Hepatocyte (in vitro differentiated cells): ENCODE results near the gene ZFAND4. TPM values are rescaled to one million over a fixed set of nuclear protein-coding genes. Genes with fewer than 3 reads are reported as not detected.

Experiments
- DNase-seq: peaks from one replicate; pipeline ENCODE4 v3.0.0-alpha.2; 2016; ENCODE audit warnings: low spot score
- H2AFZ ChIP-seq: fragments of 200-600 bp; sonication (generic); 2 replicates; pipeline ENCODE4 v1.6.0; 2016; ENCODE audit warnings: antibody characterized with exemption, mild to moderate bottlenecking
- H3K27ac ChIP-seq: fragments of 200-600 bp; sonication (generic); 2 replicates; pipeline ENCODE4 v1.5.1; 2016; ENCODE audit warnings: mild to moderate bottlenecking
- H3K27me3 ChIP-seq: fragments of 200-600 bp; sonication (generic); 2 replicates; pipeline ENCODE4 v1.6.1; 2016
- H3K36me3 ChIP-seq: fragments of 200-600 bp; sonication (generic); replicated peaks from 2 replicates; pipeline ENCODE4 v1.5.1; 2016; ENCODE audit warnings: low read depth; ENCODE audit not compliant: insufficient read depth
- H3K4me1 ChIP-seq: fragments of 200-600 bp; sonication (generic); 2 replicates; pipeline ENCODE4 v1.5.1; 2016; ENCODE audit warnings: mild to moderate bottlenecking, moderate library complexity; ENCODE audit not compliant: insufficient read depth
- H3K4me2 ChIP-seq: fragments of 200-600 bp; sonication (generic); 2 replicates; pipeline ENCODE4 v1.6.0; 2016
- H3K4me3 ChIP-seq: fragments of 200-600 bp; sonication (generic); 2 replicates; pipeline ENCODE4 v1.5.1; 2016; ENCODE audit warnings: mild to moderate bottlenecking
- H3K79me2 ChIP-seq: fragments of 200-600 bp; sonication (generic); 2 replicates; pipeline ENCODE4 v1.6.0; 2017; ENCODE audit warnings: mild to moderate bottlenecking
- H3K9me2 ChIP-seq: fragments of 200-600 bp; sonication (generic); replicated peaks from 2 replicates; pipeline ENCODE4 v1.6.0; 2017; ENCODE audit warnings: mild to moderate bottlenecking; ENCODE audit not compliant: insufficient read depth
- H3K9me3 ChIP-seq: fragments of 200-600 bp; sonication (generic); 2 replicates; pipeline ENCODE4 v1.5.1; 2016; ENCODE audit warnings: low read depth, mild to moderate bottlenecking
- H4K20me1 ChIP-seq: fragments of 200-600 bp; sonication (generic); 2 replicates; pipeline ENCODE4 v1.6.0; 2016; ENCODE audit warnings: mild to moderate bottlenecking; ENCODE audit not compliant: insufficient read depth, poor library complexity, severe bottlenecking
- CTCF ChIP-seq: fragments of 200-600 bp; sonication (generic); IDR thresholded peaks from 2 replicates; pipeline ENCODE4 v1.5.1; 2016; ENCODE audit warnings: antibody characterized with exemption, mild to moderate bottlenecking; ENCODE audit not compliant: poor library complexity
- EZH2 ChIP-seq: fragments of 200-600 bp; sonication (generic); IDR thresholded peaks from 2 replicates; pipeline ENCODE4 v1.6.1; 2016; ENCODE audit warnings: antibody characterized with exemption, mild to moderate bottlenecking, borderline replicate concordance
- EZH2phosphoT487 ChIP-seq: fragments of 200-600 bp; sonication (generic); IDR thresholded peaks from one replicate; pipeline ENCODE4 v1.6.1; 2018; ENCODE audit warnings: antibody characterized with exemption, mild to moderate bottlenecking, low read depth, moderate library complexity; ENCODE audit not compliant: unreplicated experiment, severe bottlenecking
- WGBS: methylation state at CpG from one replicate; pipeline ENCODE4 v1.1.6; 2016; ENCODE audit warnings: low lambda C conversion rate; ENCODE audit errors: missing lambda C conversion rate; 5-methylcytosine and 5-hydroxymethylcytosine counted together
- polyA plus RNA-seq: library from polyadenylated mRNA; unstranded; fragments of >200 nt; fragmentation: Nextera tagmentation; extraction: Ambion mirVana; gene quantifications from 2 replicates; pipeline ENCODE4 v1.2.1, GENCODE V29; 2016
- total RNA-seq: library from RNA; depleted of rRNA; stranded (reverse); fragments of >200 nt; gene quantifications from 2 replicates; pipeline ENCODE4 v1.2.3, GENCODE V29; 2014

ZFAND4 gene
- total and polyA plus RNA-seq, 2 experiments from 2014 or later: 8.6 to 12.7 TPM

- Histone ChIP-seq H3K27ac (no peak overlapping the region), H3K4me3 (no peak overlapping the region), H3K9me2 (no peaks in the 10 kb centered on the region), H3K27me3 (no peaks in the 10 kb centered on the region), H4K20me1 (no peaks in the 10 kb centered on the region), H3K79me2 (peaks cover 76% of the 10 kb centered on the region), H3K9me3 (no peaks in the 10 kb centered on the region), H3K36me3 (no peaks in the 10 kb centered on the region), H2AFZ (no peak overlapping the region), H3K4me1 (peaks cover 3% of the 10 kb centered on the region), H3K4me2 (no peak overlapping the region)
- no peak for TF ChIP-seq EZH2phosphoT487
- TF ChIP-seq CTCF: no peak
- no peak for TF ChIP-seq EZH2
- DNase-seq: no peak
- over 99% methylated on average over 3 of the region's 3 CpGs for WGBS
Observed at GRCh38 chr10:45586028-45586824, 86.3 kb downstream of the ZFAND4 start.

GRCh38 chr10:45585131-45585530 is 87.4 kb downstream of the ZFAND4 start:
- Histone ChIP-seq H4K20me1 (no peaks in the 10 kb centered on the region), H3K9me3 (no peaks in the 10 kb centered on the region), H3K4me1 (peaks cover 4% of the 10 kb centered on the region), H2AFZ (no peak overlapping the region), H3K36me3 (no peaks in the 10 kb centered on the region), H3K9me2 (no peaks in the 10 kb centered on the region), H3K4me2 (no peak overlapping the region), H3K27ac (no peak overlapping the region), H3K27me3 (no peaks in the 10 kb centered on the region), H3K4me3 (no peak overlapping the region), H3K79me2 (peaks cover 78% of the 10 kb centered on the region)
- WGBS: 100% methylated on average over 2 of the region's 2 CpGs
- DNase-seq: no peak
- TF ChIP-seq EZH2phosphoT487 (no peak), EZH2 (no peak), CTCF (no peak)

GRCh38 chr10:45582386-45582781 is 90.2 kb downstream of the ZFAND4 start:
- H3K4me3 ChIP-seq: no peak overlapping the region
- no peak for DNase-seq
- H2AFZ ChIP-seq: no peak overlapping the region
- TF ChIP-seq CTCF: no peak
- H3K36me3 ChIP-seq: no peaks in the 10 kb centered on the region
- H3K27ac ChIP-seq: no peak overlapping the region
- peaks cover 58% of the 10 kb centered on the region for H3K79me2 ChIP-seq
- H3K4me1 ChIP-seq: peaks cover 4% of the 10 kb centered on the region
- H3K4me2 ChIP-seq: no peak overlapping the region
- WGBS: 84% methylated on average over 1 of the region's 1 CpG
- no peaks in the 10 kb centered on the region for H3K9me3 ChIP-seq
- H4K20me1 ChIP-seq: no peaks in the 10 kb centered on the region
- no peaks in the 10 kb centered on the region for H3K27me3 ChIP-seq
- H3K9me2 ChIP-seq: no peaks in the 10 kb centered on the region
